Fibroblast of lung (primary cell): ENCODE data around the gene DNMT1. TPM values are rescaled to one million over a fixed set of nuclear protein-coding genes. Genes with fewer than 3 reads are reported as not detected.

ENCODE experiments used
- DNase-seq, 2 donors: peaks; one replicate each; pipeline versions ENCODE4 v3.0.0 to v3.0.0-alpha.2; 2010; ENCODE audit warnings: low read depth in 2 of 2
- H2AFZ ChIP-seq: 2 replicates; pipeline ENCODE4 v1.5.1; 2012; ENCODE audit warnings: low read length, control low read depth, inconsistent platforms
- H3K27ac ChIP-seq: 2 replicates; pipeline ENCODE4 v1.5.1; 2011; ENCODE audit warnings: low read length, control low read depth; ENCODE audit not compliant: insufficient read depth
- H3K27me3 ChIP-seq: 2 replicates; pipeline ENCODE4 v1.5.1; 2011; ENCODE audit warnings: mild to moderate bottlenecking, low read length; ENCODE audit not compliant: control insufficient read depth, insufficient read depth
- H3K36me3 ChIP-seq: 2 replicates; pipeline ENCODE4 v1.5.1; 2011; ENCODE audit warnings: low read length; ENCODE audit not compliant: control insufficient read depth, insufficient read depth
- H3K4me1 ChIP-seq: 2 replicates; pipeline ENCODE4 v1.5.1; 2011; ENCODE audit warnings: low read length; ENCODE audit not compliant: control insufficient read depth, insufficient read depth; ENCODE audit errors: extremely low read depth
- H3K4me2 ChIP-seq: 2 replicates; pipeline ENCODE4 v1.5.1; 2011; ENCODE audit warnings: low read length, control low read depth; ENCODE audit not compliant: insufficient read depth; ENCODE audit errors: extremely low read depth
- H3K4me3 ChIP-seq, 4 experiments: fragments of 200-600 bp in 1 of 4; sonication (generic) in 1 of 4; replicated peaks in 1 of 4; 2 replicates each; pipeline ENCODE4 v1.5.1; 2011 to 2016; ENCODE audit warnings: low read length in 4 of 4, low read depth in 3 of 4, mild to moderate bottlenecking in 3 of 4, control low read depth in 2 of 4, inconsistent platforms in 1 of 4, mixed read lengths in 1 of 4; ENCODE audit not compliant: insufficient read depth in 1 of 4; ENCODE audit errors: control extremely low read depth in 1 of 4
- H3K79me2 ChIP-seq: 2 replicates; pipeline ENCODE4 v1.5.1; 2012; ENCODE audit warnings: mild to moderate bottlenecking, low read length, inconsistent platforms; ENCODE audit not compliant: control insufficient read depth, insufficient read depth
- H3K9ac ChIP-seq: 2 replicates; pipeline ENCODE4 v1.5.1; 2011; ENCODE audit warnings: mild to moderate bottlenecking, low read length, control low read depth; ENCODE audit not compliant: insufficient read depth
- H3K9me3 ChIP-seq: 2 replicates; pipeline ENCODE4 v1.5.1; 2012; ENCODE audit warnings: low read depth, low read length; ENCODE audit not compliant: control insufficient read depth, insufficient read depth
- H4K20me1 ChIP-seq: 2 replicates; pipeline ENCODE4 v1.5.1; 2011; ENCODE audit warnings: low read length; ENCODE audit not compliant: control insufficient read depth, insufficient read depth; ENCODE audit errors: extremely low read depth
- EZH2 ChIP-seq: IDR thresholded peaks from 2 replicates; pipeline ENCODE4 v1.5.1; 2012; ENCODE audit warnings: low read length, control low read depth, mild to moderate bottlenecking; ENCODE audit errors: missing control alignments
- polyA plus RNA-seq, 2 donors: library from polyadenylated mRNA; depleted of rRNA in 1 of 2; stranded (reverse) in 1 of 2; unstranded in 1 of 2; fragments of >200 nt; gene quantifications; 2 replicates each; pipeline ENCODE4 v1.2.1, GENCODE V29; 2011 to 2012; ENCODE audit warnings: missing spikeins in 1 of 2
- total RNA-seq: library from RNA; depleted of rRNA; stranded (reverse); fragments of >200 nt; gene quantifications from 2 replicates; pipeline ENCODE4 v1.2.1, GENCODE V29; 2014
- TF ChIP-seq, protein P1 (sequence below), 2 donors: IDR thresholded peaks in 1 of 2; conservative IDR thresholded peaks in 1 of 2; 1 replicate in 1 of 2; 2 replicates in 1 of 2; pipeline ENCODE4 v1.5.1; 2011 to 2012; ENCODE audit warnings: low read length in 2 of 2, control low read depth in 1 of 2, inconsistent platforms in 1 of 2, low read depth in 1 of 2, mild to moderate bottlenecking in 1 of 2

Gene DNMT1
- total and polyA plus RNA-seq, 2 donors (not counting 1 experiment from before 2014, with no cell fraction given) = 33.7 to 36.7 TPM

DNA sequence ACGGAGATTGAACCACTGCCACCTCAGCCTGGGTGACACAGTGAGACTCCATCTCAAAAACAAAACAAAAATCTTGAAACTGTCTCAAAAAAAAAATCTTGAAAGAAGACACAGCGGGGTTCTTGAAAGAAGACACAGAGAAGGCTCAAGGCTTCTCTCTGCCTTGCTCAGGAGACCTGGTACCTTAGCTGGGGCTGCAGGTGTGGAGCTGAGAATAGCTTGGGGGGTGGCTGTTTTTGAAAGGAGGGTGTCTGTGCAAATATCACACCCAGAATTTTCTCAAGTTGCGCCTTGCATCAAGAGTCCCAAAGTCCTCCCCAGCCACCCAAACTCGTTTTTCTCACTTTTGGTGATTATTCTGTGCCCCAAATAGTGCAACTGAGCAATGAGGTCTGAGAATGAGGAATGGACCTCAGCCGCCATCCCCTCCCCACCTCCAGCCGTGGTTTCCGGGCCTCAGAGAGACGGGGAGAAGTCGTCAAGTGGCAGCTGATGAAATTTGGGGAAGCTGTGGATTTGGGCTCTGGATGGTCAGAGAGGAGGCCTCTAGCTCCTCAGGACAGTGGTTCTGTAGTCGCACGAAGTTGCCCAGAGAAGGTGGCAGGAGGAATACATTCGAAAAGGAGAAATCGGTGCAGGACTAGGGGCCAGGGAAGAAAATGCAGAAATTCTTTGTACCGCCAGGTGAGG is 27.6 kb upstream of the DNMT1 start:
- H3K79me2 ChIP-seq = peaks cover 14% of the 10 kb centered on the region
- H2AFZ ChIP-seq = no peak overlapping the region
- no peak overlapping the region for H3K9ac ChIP-seq
- H3K4me3 ChIP-seq = no peak overlapping the region
- no peaks in the 10 kb centered on the region for H3K9me3 ChIP-seq
- H3K27ac ChIP-seq = no peak overlapping the region
- no peaks in the 10 kb centered on the region for H4K20me1 ChIP-seq
- H3K4me1 ChIP-seq = peaks cover 5% of the 10 kb centered on the region
- H3K36me3 ChIP-seq = peaks cover 10% of the 10 kb centered on the region
- H3K27me3 ChIP-seq = no peaks in the 10 kb centered on the region
- TF ChIP-seq, protein P1, sequence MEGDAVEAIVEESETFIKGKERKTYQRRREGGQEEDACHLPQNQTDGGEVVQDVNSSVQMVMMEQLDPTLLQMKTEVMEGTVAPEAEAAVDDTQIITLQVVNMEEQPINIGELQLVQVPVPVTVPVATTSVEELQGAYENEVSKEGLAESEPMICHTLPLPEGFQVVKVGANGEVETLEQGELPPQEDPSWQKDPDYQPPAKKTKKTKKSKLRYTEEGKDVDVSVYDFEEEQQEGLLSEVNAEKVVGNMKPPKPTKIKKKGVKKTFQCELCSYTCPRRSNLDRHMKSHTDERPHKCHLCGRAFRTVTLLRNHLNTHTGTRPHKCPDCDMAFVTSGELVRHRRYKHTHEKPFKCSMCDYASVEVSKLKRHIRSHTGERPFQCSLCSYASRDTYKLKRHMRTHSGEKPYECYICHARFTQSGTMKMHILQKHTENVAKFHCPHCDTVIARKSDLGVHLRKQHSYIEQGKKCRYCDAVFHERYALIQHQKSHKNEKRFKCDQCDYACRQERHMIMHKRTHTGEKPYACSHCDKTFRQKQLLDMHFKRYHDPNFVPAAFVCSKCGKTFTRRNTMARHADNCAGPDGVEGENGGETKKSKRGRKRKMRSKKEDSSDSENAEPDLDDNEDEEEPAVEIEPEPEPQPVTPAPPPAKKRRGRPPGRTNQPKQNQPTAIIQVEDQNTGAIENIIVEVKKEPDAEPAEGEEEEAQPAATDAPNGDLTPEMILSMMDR (conservative IDR thresholded peaks at IDR 0.05 in 1 of 2, IDR thresholded peaks at IDR 0.05 in 1 of 2; ENCODE audit: low read depth in 1 of 2, low read length in 2 of 2) = no peak
- TF ChIP-seq EZH2 = no peak
- no peak overlapping the region for H3K4me2 ChIP-seq
- no peak for DNase-seq

DNA sequence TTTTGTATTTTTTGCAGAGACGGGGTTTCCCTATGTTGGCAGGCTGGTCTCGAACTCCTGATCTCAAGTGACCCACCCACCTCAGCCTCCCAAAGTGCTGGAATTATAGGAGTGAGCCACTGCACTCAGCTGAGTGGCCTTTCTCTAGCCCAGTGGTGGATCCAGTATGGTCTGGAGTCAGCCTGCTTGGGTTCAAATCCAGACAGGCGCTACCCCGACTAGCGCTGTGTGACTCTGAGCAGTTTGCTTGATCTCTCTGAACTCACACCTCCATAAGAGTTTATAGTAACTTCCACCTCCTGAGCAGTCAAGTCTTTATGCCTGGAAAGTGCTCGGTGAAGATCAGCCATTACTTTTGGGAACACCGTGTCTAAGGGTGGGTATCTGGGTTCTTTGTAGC is 25.9 kb upstream of the DNMT1 start:
- no peak for DNase-seq
- no peak overlapping the region for H2AFZ ChIP-seq
- H3K4me3 ChIP-seq = no peak overlapping the region
- H3K4me2 ChIP-seq = no peak overlapping the region
- no peaks in the 10 kb centered on the region for H3K4me1 ChIP-seq
- no peaks in the 10 kb centered on the region for H3K9me3 ChIP-seq
- H3K79me2 ChIP-seq = peaks cover 14% of the 10 kb centered on the region
- no peak overlapping the region for H3K9ac ChIP-seq
- H3K36me3 ChIP-seq = peaks cover 10% of the 10 kb centered on the region
- H4K20me1 ChIP-seq = no peaks in the 10 kb centered on the region
- no peak for TF ChIP-seq EZH2
- TF ChIP-seq, protein P1 (conservative IDR thresholded peaks at IDR 0.05 in 1 of 2, IDR thresholded peaks at IDR 0.05 in 1 of 2; ENCODE audit: low read depth in 1 of 2, low read length in 2 of 2) = no peak
- no peak overlapping the region for H3K27ac ChIP-seq
- no peaks in the 10 kb centered on the region for H3K27me3 ChIP-seq

DNA sequence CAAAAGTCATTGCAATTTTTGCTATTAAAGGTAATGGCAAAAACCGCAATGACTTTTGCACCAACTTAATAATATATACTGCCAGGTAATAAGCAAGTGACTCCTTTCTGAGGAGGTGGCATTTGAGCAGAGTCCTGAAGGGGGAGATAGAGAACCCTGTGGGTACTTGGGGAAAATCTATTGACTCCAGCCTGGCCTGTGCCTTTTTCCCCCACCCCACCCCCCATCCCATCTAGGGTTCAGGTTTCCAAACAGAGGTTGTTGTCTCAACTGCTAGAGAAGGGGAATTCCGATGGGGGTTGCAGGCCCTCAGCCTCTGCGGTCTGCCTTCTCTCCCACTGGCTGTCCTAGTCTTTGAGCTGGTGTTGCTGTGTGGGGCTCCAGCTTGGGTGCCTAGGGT is 24.9 kb upstream of the DNMT1 start:
- TF ChIP-seq EZH2 = no peak
- TF ChIP-seq, protein P1 (conservative IDR thresholded peaks at IDR 0.05 in 1 of 2, IDR thresholded peaks at IDR 0.05 in 1 of 2; ENCODE audit: low read depth in 1 of 2, low read length in 2 of 2) = peak; percentile 52 to 56
- peak; percentile 44 to 64 for DNase-seq
- no peaks in the 10 kb centered on the region for H3K4me1 ChIP-seq
- no peak overlapping the region for H3K9ac ChIP-seq
- no peaks in the 10 kb centered on the region for H4K20me1 ChIP-seq
- no peaks in the 10 kb centered on the region for H3K9me3 ChIP-seq
- H2AFZ ChIP-seq = no peak overlapping the region
- no peak overlapping the region for H3K4me3 ChIP-seq
- H3K36me3 ChIP-seq = peaks cover 10% of the 10 kb centered on the region
- H3K4me2 ChIP-seq = no peak overlapping the region
- H3K79me2 ChIP-seq = peaks cover 12% of the 10 kb centered on the region
- H3K27me3 ChIP-seq = no peaks in the 10 kb centered on the region
- H3K27ac ChIP-seq = no peak overlapping the region
